ENCODE results near the gene SRL. TPM values are rescaled to one million over a fixed set of nuclear protein-coding genes. Genes with fewer than 3 reads are reported as not detected.
A peak's percentile ranks its signal among the peaks of the same experiment; 100 is the strongest.

The SRL gene
- total and polyA plus RNA-seq, 4 experiments from 2014 or later, result not detected

- Mint-ChIP-seq H3K4me1 (peaks cover 0 to 6% (median 0%) of the 10 kb centered on the region in 4 donors), H3K27ac (peak overlapping the region in 1 of 7 donors; percentile 18), H3K9me3 (no peaks in the 10 kb centered on the region), H3K36me3 (no peaks in the 10 kb centered on the region), H3K4me3 (no peak overlapping the region), H3K27me3 (peaks cover 3% of the 10 kb centered on the region in 2 donors)
- no peaks in the 10 kb centered on the region for H3K27me3 ChIP-seq (ENCODE audit: insufficient read depth, low read length)
- no peaks in the 10 kb centered on the region for H3K36me3 ChIP-seq (ENCODE audit: insufficient read depth, low read length)
- no peaks in the 10 kb centered on the region for H3K4me1 ChIP-seq (ENCODE audit: insufficient read depth, low read length)
- CTCF ChIA-PET (ENCODE audit: partially characterized antibody), result interaction anchor here (1.3 kb wide), 1 partner anchor 131 kb away, joined by 3 read pairs; no protein-coding TSS in a partner anchor
- H3K27ac ChIP-seq (ENCODE audit: low read depth, low read length), result no peak overlapping the region
- DNase-seq, result no peak
- H3K4me3 ChIP-seq (ENCODE audit: low read length in 2 of 2), result no peak overlapping the region
- intact Hi-C loops (cut with micrococcal nuclease), result loop anchor here (1.0 kb wide), 1 partner anchor 130 kb away; no protein-coding TSS in a partner anchor
- H3K9me3 ChIP-seq (ENCODE audit: control insufficient read depth in 1 of 2, low read length in 2 of 2), result no peaks in the 10 kb centered on the region
- POLR2A ChIA-PET (ENCODE audit: partially characterized antibody), result no interaction called here
Measured at GRCh38 chr16:4200781-4201137, 41.1 kb downstream of the SRL start.

DNA sequence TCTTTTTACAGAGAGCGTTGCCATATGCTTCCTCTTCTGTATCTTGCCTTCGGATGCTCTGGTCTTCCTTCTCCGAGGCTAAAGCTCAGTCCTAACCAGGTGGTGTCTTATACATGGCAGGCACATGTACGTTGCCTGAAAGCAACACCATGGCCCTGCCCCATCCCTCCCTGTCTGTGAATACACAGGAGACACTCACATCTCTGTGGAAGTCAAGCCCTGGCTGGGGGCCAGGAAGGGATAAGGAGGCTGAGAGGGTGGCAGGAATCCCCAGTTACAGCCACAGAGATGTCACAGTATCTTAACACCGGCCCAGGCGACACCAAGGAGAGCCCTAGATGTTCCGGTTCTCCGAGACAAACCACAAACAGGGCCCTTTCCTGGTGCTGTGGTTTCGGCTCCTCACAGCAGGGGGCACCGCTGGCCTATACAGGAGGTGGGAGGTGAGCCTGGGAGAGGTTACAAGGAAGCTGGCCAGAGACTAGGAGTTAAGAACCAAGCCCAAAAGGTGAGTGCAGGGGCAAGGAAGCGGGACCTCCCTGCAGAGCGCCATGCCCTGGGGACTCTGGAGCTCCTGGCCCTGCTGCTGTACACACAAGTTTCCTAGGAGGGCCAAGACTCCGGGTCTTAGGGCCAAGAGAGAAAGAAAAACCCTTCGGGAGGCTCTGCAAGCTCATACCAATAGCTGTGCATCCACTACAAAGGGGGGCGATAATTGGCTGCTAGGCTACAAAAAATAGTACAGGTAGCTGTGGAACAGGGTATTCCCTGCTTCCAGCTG is 41.7 kb downstream of the SRL start:
- Histone ChIP-seq H3K4me1 (ENCODE audit: insufficient read depth, low read length) (no peaks in the 10 kb centered on the region), H3K36me3 (ENCODE audit: insufficient read depth, low read length) (no peaks in the 10 kb centered on the region), H3K27me3 (ENCODE audit: insufficient read depth, low read length) (no peaks in the 10 kb centered on the region), H3K4me3 (ENCODE audit: low read length in 2 of 2) (no peak overlapping the region), H3K27ac (ENCODE audit: low read depth, low read length) (no peak overlapping the region), H3K9me3 (ENCODE audit: control insufficient read depth in 1 of 2, low read length in 2 of 2) (no peaks in the 10 kb centered on the region)
- DNase-seq, result peak in 1 of 5 donors; percentile 22
- Mint-ChIP-seq H3K36me3 (no peaks in the 10 kb centered on the region), H3K27me3 (peaks cover 3% of the 10 kb centered on the region in 2 donors), H3K9me3 (no peaks in the 10 kb centered on the region), H3K27ac (no peak overlapping the region), H3K4me1 (peaks cover 0 to 6% (median 0%) of the 10 kb centered on the region in 4 donors), H3K4me3 (peak overlapping the region in 3 of 8 donors; percentile 22 to 52 (median 43))
- ChIA-PET POLR2A (ENCODE audit: partially characterized antibody) (no interaction called here), CTCF (ENCODE audit: partially characterized antibody) (interaction anchor here (1.1 to 1.3 kb wide), 2 partner anchors 89 to 131 kb away, joined by 3 read pairs; no protein-coding TSS in a partner anchor)
- intact Hi-C loops (cut with micrococcal nuclease), result loop anchor here (1.0 kb wide), 1 partner anchor 130 kb away; no protein-coding TSS in a partner anchor

DNA sequence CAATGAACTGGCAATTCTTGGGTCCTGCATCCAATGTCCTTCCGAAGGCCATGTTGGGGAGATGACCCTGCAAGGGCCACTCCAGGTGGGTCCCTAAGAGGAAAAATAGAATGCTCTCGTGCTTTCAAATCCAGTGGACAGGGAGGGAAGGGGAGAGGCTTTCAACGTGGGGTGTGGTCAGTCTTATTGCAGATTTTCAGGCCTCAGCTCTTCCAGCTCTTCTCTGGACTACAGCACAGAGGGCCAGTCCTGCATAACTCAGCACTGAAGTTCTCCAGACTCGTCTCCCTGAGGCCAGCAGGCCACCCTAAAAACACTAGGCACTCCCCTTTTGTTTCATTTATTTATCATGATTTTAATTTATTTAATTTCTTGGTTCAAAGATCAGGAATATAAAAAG is 43.1 kb downstream of the SRL start:
- H3K27ac ChIP-seq (ENCODE audit: low read depth, low read length), result no peak overlapping the region
- ChIA-PET POLR2A (ENCODE audit: partially characterized antibody) (no interaction called here), CTCF (ENCODE audit: partially characterized antibody) (interaction anchor here (1.1 kb wide), 1 partner anchor 90 kb away, joined by 3 read pairs; no protein-coding TSS in a partner anchor)
- no peak overlapping the region for H3K4me3 ChIP-seq (ENCODE audit: low read length in 2 of 2)
- H3K4me3 Mint-ChIP-seq, result no peak overlapping the region
- H3K27me3 ChIP-seq (ENCODE audit: insufficient read depth, low read length), result no peaks in the 10 kb centered on the region
- intact Hi-C loops (cut with micrococcal nuclease), result no loop called here
- no peaks in the 10 kb centered on the region for H3K4me1 ChIP-seq (ENCODE audit: insufficient read depth, low read length)
- no peak overlapping the region for H3K27ac Mint-ChIP-seq
- no peak for DNase-seq
- H3K27me3 Mint-ChIP-seq, result peaks cover 3% of the 10 kb centered on the region in 2 donors
- peaks cover 0 to 6% (median 0%) of the 10 kb centered on the region in 4 donors for H3K4me1 Mint-ChIP-seq
- no peaks in the 10 kb centered on the region for H3K36me3 Mint-ChIP-seq
- no peaks in the 10 kb centered on the region for H3K36me3 ChIP-seq (ENCODE audit: insufficient read depth, low read length)
- H3K9me3 Mint-ChIP-seq, result no peaks in the 10 kb centered on the region
- H3K9me3 ChIP-seq (ENCODE audit: control insufficient read depth in 1 of 2, low read length in 2 of 2), result no peaks in the 10 kb centered on the region

GRCh38 chr16:4194661-4195060 is 47.2 kb downstream of the SRL start:
- H3K9me3 ChIP-seq (ENCODE audit: control insufficient read depth in 1 of 2, low read length in 2 of 2), result no peaks in the 10 kb centered on the region
- POLR2A ChIA-PET (ENCODE audit: partially characterized antibody), result no interaction called here
- no peaks in the 10 kb centered on the region for H3K27me3 ChIP-seq (ENCODE audit: insufficient read depth, low read length)
- DNase-seq, result no peak
- H3K4me3 Mint-ChIP-seq, result no peak overlapping the region
- H3K27ac Mint-ChIP-seq, result no peak overlapping the region
- H3K36me3 ChIP-seq (ENCODE audit: insufficient read depth, low read length), result no peaks in the 10 kb centered on the region
- no peaks in the 10 kb centered on the region for H3K36me3 Mint-ChIP-seq
- peaks cover 0 to 3% of the 10 kb centered on the region in 2 donors for H3K27me3 Mint-ChIP-seq
- intact Hi-C loops (cut with micrococcal nuclease), result no loop called here
- H3K4me1 Mint-ChIP-seq, result no peaks in the 10 kb centered on the region
- no peaks in the 10 kb centered on the region for H3K4me1 ChIP-seq (ENCODE audit: insufficient read depth, low read length)
- no peaks in the 10 kb centered on the region for H3K9me3 Mint-ChIP-seq
- no peak overlapping the region for H3K4me3 ChIP-seq (ENCODE audit: low read length in 2 of 2)
- CTCF ChIA-PET (ENCODE audit: partially characterized antibody), result interaction anchor here (1.2 kb wide), 1 partner anchor 13 kb away, joined by 4 read pairs; no protein-coding TSS in a partner anchor
- H3K27ac ChIP-seq (ENCODE audit: low read depth, low read length), result no peak overlapping the region

GRCh38 chr16:4193920-4194319 is 48.0 kb downstream of the SRL start:
- Mint-ChIP-seq H3K27me3 (peaks cover 0 to 3% of the 10 kb centered on the region in 2 donors), H3K27ac (no peak overlapping the region), H3K9me3 (no peaks in the 10 kb centered on the region), H3K4me1 (no peaks in the 10 kb centered on the region), H3K4me3 (no peak overlapping the region), H3K36me3 (no peaks in the 10 kb centered on the region)
- Histone ChIP-seq H3K27me3 (ENCODE audit: insufficient read depth, low read length) (no peaks in the 10 kb centered on the region), H3K4me1 (ENCODE audit: insufficient read depth, low read length) (no peaks in the 10 kb centered on the region), H3K36me3 (ENCODE audit: insufficient read depth, low read length) (no peaks in the 10 kb centered on the region), H3K9me3 (ENCODE audit: control insufficient read depth in 1 of 2, low read length in 2 of 2) (no peaks in the 10 kb centered on the region), H3K4me3 (ENCODE audit: low read length in 2 of 2) (no peak overlapping the region), H3K27ac (ENCODE audit: low read depth, low read length) (no peak overlapping the region)
- CTCF ChIA-PET (ENCODE audit: partially characterized antibody), result no interaction called here
- no peak for DNase-seq
- POLR2A ChIA-PET (ENCODE audit: partially characterized antibody), result no interaction called here
- intact Hi-C loops (cut with micrococcal nuclease), result no loop called here

DNA sequence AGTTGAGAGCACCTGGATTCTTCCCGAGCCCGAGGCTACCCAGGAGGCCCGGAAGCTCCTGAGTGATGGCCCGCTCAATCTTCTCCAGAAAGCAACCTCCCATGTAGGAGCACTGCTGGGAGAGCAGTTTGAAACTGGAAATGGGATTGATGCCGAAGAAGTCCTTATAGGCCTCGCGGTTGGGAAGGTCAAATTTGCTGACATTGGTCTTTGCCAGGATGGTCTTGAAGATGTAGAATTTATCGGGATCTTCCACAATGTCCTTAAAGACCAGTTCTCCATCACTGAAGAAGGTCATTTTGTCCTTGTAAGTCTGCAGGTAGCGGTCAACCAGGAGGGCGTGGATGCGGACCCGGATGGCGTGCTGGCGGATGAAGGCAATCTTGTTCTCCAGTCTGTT is 49.7 kb downstream of the SRL start:
- H3K36me3 ChIP-seq (ENCODE audit: insufficient read depth, low read length), result no peaks in the 10 kb centered on the region
- no peaks in the 10 kb centered on the region for H3K4me1 Mint-ChIP-seq
- H3K4me3 ChIP-seq (ENCODE audit: low read length in 2 of 2), result no peak overlapping the region
- no peaks in the 10 kb centered on the region for H3K9me3 Mint-ChIP-seq
- H3K4me3 Mint-ChIP-seq, result no peak overlapping the region
- CTCF ChIA-PET (ENCODE audit: partially characterized antibody), result no interaction called here
- no peaks in the 10 kb centered on the region for H3K36me3 Mint-ChIP-seq
- no peak overlapping the region for H3K27ac ChIP-seq (ENCODE audit: low read depth, low read length)
- POLR2A ChIA-PET (ENCODE audit: partially characterized antibody), result no interaction called here
- H3K27me3 Mint-ChIP-seq, result no peaks in the 10 kb centered on the region
- no peaks in the 10 kb centered on the region for H3K4me1 ChIP-seq (ENCODE audit: insufficient read depth, low read length)
- intact Hi-C loops (cut with micrococcal nuclease), result no loop called here
- H3K9me3 ChIP-seq (ENCODE audit: control insufficient read depth in 1 of 2, low read length in 2 of 2), result no peaks in the 10 kb centered on the region
- H3K27ac Mint-ChIP-seq, result no peak overlapping the region
- no peak for DNase-seq
- no peaks in the 10 kb centered on the region for H3K27me3 ChIP-seq (ENCODE audit: insufficient read depth, low read length)

DNA sequence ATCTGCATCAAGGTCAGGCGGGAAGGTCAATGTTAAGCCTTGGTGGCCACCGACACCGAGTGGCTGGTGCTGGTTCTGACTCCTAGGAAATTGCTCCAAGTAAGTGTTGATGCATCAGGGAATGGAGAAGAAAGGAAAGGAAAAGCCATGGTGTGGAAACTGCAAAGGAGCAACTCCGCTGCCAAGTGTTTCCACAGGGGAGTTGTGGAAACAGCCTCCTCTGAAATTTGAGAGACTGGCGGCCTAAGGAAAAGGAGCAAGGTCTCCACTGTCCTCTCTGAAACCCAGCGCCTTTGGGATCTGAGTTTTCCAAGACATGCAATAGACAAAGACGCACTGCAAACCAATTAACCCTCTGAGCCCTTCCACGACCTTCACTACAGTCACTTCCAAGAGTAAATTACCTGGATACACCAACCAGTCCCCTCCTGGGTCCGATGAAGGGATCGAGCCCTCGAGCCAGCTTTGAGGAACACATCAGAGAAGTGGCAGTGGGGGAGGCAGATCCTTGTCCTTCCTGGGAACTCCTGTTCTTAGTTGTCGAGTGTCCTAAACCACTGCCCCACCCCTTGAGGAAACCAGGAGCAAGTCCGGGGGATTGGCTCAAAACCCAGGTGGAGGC is 51.1 kb downstream of the SRL start:
- Histone ChIP-seq H3K4me3 (ENCODE audit: low read length in 2 of 2) (no peak overlapping the region), H3K9me3 (ENCODE audit: control insufficient read depth in 1 of 2, low read length in 2 of 2) (no peaks in the 10 kb centered on the region), H3K27me3 (ENCODE audit: insufficient read depth, low read length) (no peaks in the 10 kb centered on the region), H3K4me1 (ENCODE audit: insufficient read depth, low read length) (no peaks in the 10 kb centered on the region), H3K36me3 (ENCODE audit: insufficient read depth, low read length) (no peaks in the 10 kb centered on the region), H3K27ac (ENCODE audit: low read depth, low read length) (no peak overlapping the region)
- ChIA-PET POLR2A (ENCODE audit: partially characterized antibody) (no interaction called here), CTCF (ENCODE audit: partially characterized antibody) (no interaction called here)
- Mint-ChIP-seq H3K27ac (no peak overlapping the region), H3K9me3 (no peaks in the 10 kb centered on the region), H3K4me1 (no peaks in the 10 kb centered on the region), H3K4me3 (no peak overlapping the region), H3K27me3 (no peaks in the 10 kb centered on the region), H3K36me3 (no peaks in the 10 kb centered on the region)
- DNase-seq, result no peak
- intact Hi-C loops (cut with micrococcal nuclease), result no loop called here

All from CD4-positive, alpha-beta memory T cell (primary cell).